H9 (cell line): Measurements from ENCODE around the gene HTR3D. TPM values are rescaled to one million over a fixed set of nuclear protein-coding genes. Genes with fewer than 3 reads are reported as not detected.

ENCODE experiments used
- DNase-seq: peaks from one replicate; pipeline ENCODE4 v3.0.0-alpha.2; 2017
- H2AFZ ChIP-seq: one replicate; pipeline ENCODE4 v1.6.1; 2013; ENCODE audit warnings: mild to moderate bottlenecking, low read length, control low read depth, moderate library complexity
- H2AK5ac ChIP-seq: 2 replicates; pipeline ENCODE4 v1.6.1; 2013; ENCODE audit warnings: low read length, control low read depth, mixed read lengths; ENCODE audit not compliant: insufficient read length
- H2BK120ac ChIP-seq: one replicate; pipeline ENCODE4 v1.6.1; 2013; ENCODE audit warnings: low read depth, mild to moderate bottlenecking, low read length, control low read depth, inconsistent platforms; ENCODE audit not compliant: poor library complexity, severe bottlenecking
- H2BK12ac ChIP-seq: 2 replicates; pipeline ENCODE4 v1.6.1; 2013; ENCODE audit warnings: low read length, control low read depth, mixed read lengths, low read depth; ENCODE audit not compliant: insufficient read length
- H2BK15ac ChIP-seq: 2 replicates; pipeline ENCODE4 v1.6.1; 2013; ENCODE audit warnings: low read depth, low read length, control low read depth
- H2BK20ac ChIP-seq: one replicate; pipeline ENCODE4 v1.6.1; 2013; ENCODE audit warnings: low read depth, mild to moderate bottlenecking, low read length, control low read depth, inconsistent platforms; ENCODE audit not compliant: poor library complexity, severe bottlenecking
- H2BK5ac ChIP-seq: 2 replicates; pipeline ENCODE4 v1.6.1; 2013; ENCODE audit warnings: low read length, control low read depth, mixed read lengths; ENCODE audit not compliant: insufficient read length
- H3K14ac ChIP-seq: 2 replicates; pipeline ENCODE4 v1.6.1; 2013; ENCODE audit warnings: low read length, control low read depth; ENCODE audit not compliant: insufficient read depth
- H3K18ac ChIP-seq: 2 replicates; pipeline ENCODE4 v1.6.1; 2013; ENCODE audit warnings: low read depth, mild to moderate bottlenecking, mixed read lengths, low read length, control low read depth; ENCODE audit not compliant: insufficient read length
- H3K23ac ChIP-seq: 2 replicates; pipeline ENCODE4 v1.6.1; 2013; ENCODE audit warnings: low read length, control low read depth, mixed read lengths, low read depth; ENCODE audit not compliant: insufficient read length
- H3K23me2 ChIP-seq: 2 replicates; pipeline ENCODE4 v1.6.1; 2013; ENCODE audit warnings: low read depth, mild to moderate bottlenecking, mixed read lengths, low read length, control low read depth; ENCODE audit not compliant: insufficient read length, poor library complexity, severe bottlenecking
- H3K27ac ChIP-seq: 2 replicates; pipeline ENCODE4 v1.5.1; 2013; ENCODE audit warnings: low read length, control low read depth, mixed read lengths, low read depth; ENCODE audit not compliant: insufficient read length
- H3K27me3 ChIP-seq: 2 replicates; pipeline ENCODE4 v1.6.1; 2013; ENCODE audit warnings: low read length, control low read depth, inconsistent platforms; ENCODE audit not compliant: insufficient read depth
- H3K4ac ChIP-seq: 2 replicates; pipeline ENCODE4 v1.6.1; 2013; ENCODE audit warnings: low read depth, mild to moderate bottlenecking, control low read depth, inconsistent platforms, low read length, moderate library complexity
- H3K4me1 ChIP-seq: 2 replicates; pipeline ENCODE4 v1.6.1; 2013; ENCODE audit warnings: low read length, control low read depth, inconsistent platforms; ENCODE audit not compliant: insufficient read depth
- H3K4me2 ChIP-seq: 2 replicates; pipeline ENCODE4 v1.6.1; 2013; ENCODE audit warnings: low read length, control low read depth, mixed read lengths; ENCODE audit not compliant: insufficient read length, insufficient read depth
- H3K56ac ChIP-seq: 2 replicates; pipeline ENCODE4 v1.6.1; 2013; ENCODE audit warnings: low read depth, mild to moderate bottlenecking, mixed read lengths, low read length, control low read depth; ENCODE audit not compliant: insufficient read length
- H3K79me1 ChIP-seq: 2 replicates; pipeline ENCODE4 v1.6.1; 2013; ENCODE audit warnings: low read depth, mild to moderate bottlenecking, moderate library complexity, low read length, control low read depth, inconsistent platforms; ENCODE audit not compliant: insufficient read depth, poor library complexity, severe bottlenecking
- H3K79me2 ChIP-seq: 2 replicates; pipeline ENCODE4 v1.6.1; 2013; ENCODE audit warnings: low read length, control low read depth, inconsistent platforms; ENCODE audit not compliant: insufficient read depth
- H3K9ac ChIP-seq: 2 replicates; pipeline ENCODE4 v1.6.1; 2013; ENCODE audit warnings: low read length, control low read depth, mixed read lengths; ENCODE audit not compliant: insufficient read length; ENCODE audit errors: extremely low read depth
- H3K9me3 ChIP-seq: one replicate; pipeline ENCODE4 v1.6.1; 2013; ENCODE audit warnings: low read depth, low read length, inconsistent platforms; ENCODE audit not compliant: control insufficient read depth
- H3T11ph ChIP-seq: one replicate; pipeline ENCODE4 v1.6.1; 2013; ENCODE audit warnings: mild to moderate bottlenecking, low read length, control low read depth, inconsistent platforms
- H4K20me1 ChIP-seq: one replicate; pipeline ENCODE4 v1.6.1; 2013; ENCODE audit not compliant: control insufficient read depth, insufficient read length, insufficient read depth
- H4K5ac ChIP-seq: 2 replicates; pipeline ENCODE4 v1.6.1; 2013; ENCODE audit warnings: low read depth, mild to moderate bottlenecking, mixed read lengths, low read length, control low read depth; ENCODE audit not compliant: insufficient read length
- H4K8ac ChIP-seq: replicated peaks from 2 replicates; pipeline ENCODE4 v1.6.1; 2013; ENCODE audit warnings: low read length, control low read depth, mixed read lengths, low read depth; ENCODE audit not compliant: insufficient read length
- H4K91ac ChIP-seq: 2 replicates; pipeline ENCODE4 v1.6.1; 2013; ENCODE audit warnings: low read depth, mild to moderate bottlenecking, moderate library complexity, mixed read lengths, low read length, control low read depth; ENCODE audit not compliant: insufficient read length
- H3K27ac Mint-ChIP-seq, 3 experiments: 2 replicates in 2 of 3; 3 replicates in 1 of 3; pipeline ENCODE4 v1.8.0; 2020 to 2021; ENCODE audit warnings: mixed read lengths in 3 of 3, mild to moderate bottlenecking in 1 of 3, moderate library complexity in 1 of 3
- H3K27me3 Mint-ChIP-seq: 2 replicates; pipeline ENCODE4 v1.8.0; 2021; ENCODE audit warnings: low read depth, mild to moderate bottlenecking, moderate library complexity, mixed read lengths
- H3K36me3 Mint-ChIP-seq, 3 experiments: 2 replicates in 2 of 3; 3 replicates in 1 of 3; pipeline ENCODE4 v1.8.0; 2020 to 2021; ENCODE audit warnings: low read depth in 3 of 3, mixed read lengths in 3 of 3; ENCODE audit not compliant: insufficient read depth in 1 of 3
- H3K4me1 Mint-ChIP-seq, 2 experiments: 2 replicates each; pipeline ENCODE4 v1.8.0; 2020; ENCODE audit warnings: mixed read lengths in 2 of 2
- H3K4me3 Mint-ChIP-seq, 2 experiments: 2 replicates in 1 of 2; 3 replicates in 1 of 2; pipeline ENCODE4 v1.8.0; 2020 to 2021; ENCODE audit warnings: mild to moderate bottlenecking in 2 of 2, mixed read lengths in 2 of 2, moderate library complexity in 1 of 2
- H3K9me3 Mint-ChIP-seq, 2 experiments: 2 replicates in 1 of 2; 3 replicates in 1 of 2; pipeline ENCODE4 v1.8.0; 2020; ENCODE audit warnings: mild to moderate bottlenecking in 2 of 2, mixed read lengths in 2 of 2, moderate library complexity in 1 of 2
- WGBS: extraction: QIAGEN DNeasy Blood & Tissue Kit; methylation state at CpG from one replicate; pipeline ENCODE4 v1.1.7; 2013; ENCODE audit warnings: missing lambda C conversion rate, low lambda C conversion rate, mixed read lengths; ENCODE audit not compliant: insufficient read length; ENCODE audit errors: extremely low coverage; 5-methylcytosine and 5-hydroxymethylcytosine counted together
- total RNA-seq: library from RNA; stranded (reverse); gene quantifications from 2 replicates; pipeline ENCODE4 v1.2.1, GENCODE V29; 2021
- TF ChIP-seq, protein P1 (sequence below): fragments of 200-600 bp; sonication (generic); conservative IDR thresholded peaks from 3 replicates; pipeline ENCODE4 v1.8.0; 2021; ENCODE audit warnings: antibody characterized with exemption, mild to moderate bottlenecking

The HTR3D gene
- total RNA-seq, 1 experiment from 2014 or later = not detected

DNA sequence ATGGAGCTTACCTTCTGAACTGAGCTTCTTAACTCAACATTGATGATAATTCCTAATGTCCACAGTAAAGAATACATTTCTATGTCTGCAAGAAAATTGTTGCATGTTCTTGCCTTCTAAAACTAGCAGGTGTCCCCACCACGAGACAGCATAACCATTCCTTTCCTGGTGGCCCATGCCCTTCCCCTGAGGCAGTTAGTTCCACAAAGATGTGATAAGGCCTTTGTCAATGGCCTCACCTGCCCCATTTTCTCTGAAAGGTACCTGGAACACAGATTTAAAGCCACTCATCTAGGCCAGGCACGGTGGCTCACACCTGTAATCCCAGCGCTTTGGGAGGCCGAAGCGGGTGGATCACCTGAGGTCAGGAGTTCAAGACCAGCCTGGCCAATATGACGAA is 44.4 kb downstream of the HTR3D start:
- H3K4ac ChIP-seq = no peak overlapping the region
- no peaks in the 10 kb centered on the region for H3K4me1 ChIP-seq
- Mint-ChIP-seq H3K4me3 (no peak overlapping the region), H3K36me3 (peaks cover 2 to 3% (median 2%) of the 10 kb centered on the region in 3 experiments; a peak in 3 of 7 replicates), H3K9me3 (peaks cover 3 to 4% of the 10 kb centered on the region in 2 experiments), H3K4me1 (peaks cover 5 to 7% of the 10 kb centered on the region in 2 experiments), H3K27ac (no peak overlapping the region), H3K27me3 (no peaks in the 10 kb centered on the region)
- H2BK15ac ChIP-seq = no peak overlapping the region
- H3K27me3 ChIP-seq = no peaks in the 10 kb centered on the region
- no peaks in the 10 kb centered on the region for H3K79me1 ChIP-seq
- H3K79me2 ChIP-seq = no peaks in the 10 kb centered on the region
- no peak for DNase-seq
- H3K9ac ChIP-seq = no peak overlapping the region
- no peak overlapping the region for H3K14ac ChIP-seq
- no peaks in the 10 kb centered on the region for H3K9me3 ChIP-seq
- no peak overlapping the region for H2BK12ac ChIP-seq
- H4K20me1 ChIP-seq = no peaks in the 10 kb centered on the region
- no peak overlapping the region for H3K18ac ChIP-seq
- no CpG with 5 or more reads among the region's 6 CpGs for WGBS
- H3T11ph ChIP-seq = no peak overlapping the region
- no peak overlapping the region for H3K27ac ChIP-seq
- no peak overlapping the region for H2BK120ac ChIP-seq
- H2BK20ac ChIP-seq = no peak overlapping the region
- H3K4me2 ChIP-seq = no peak overlapping the region
- H2BK5ac ChIP-seq = no peak overlapping the region
- no peak overlapping the region for H3K56ac ChIP-seq
- no peak overlapping the region for H3K23ac ChIP-seq
- no peak overlapping the region for H2AFZ ChIP-seq
- no peak overlapping the region for H4K8ac ChIP-seq
- no peak overlapping the region for H4K91ac ChIP-seq
- no peak overlapping the region for H4K5ac ChIP-seq
- H3K23me2 ChIP-seq = no peaks in the 10 kb centered on the region
- H2AK5ac ChIP-seq = no peak overlapping the region
- TF ChIP-seq, protein P1, sequence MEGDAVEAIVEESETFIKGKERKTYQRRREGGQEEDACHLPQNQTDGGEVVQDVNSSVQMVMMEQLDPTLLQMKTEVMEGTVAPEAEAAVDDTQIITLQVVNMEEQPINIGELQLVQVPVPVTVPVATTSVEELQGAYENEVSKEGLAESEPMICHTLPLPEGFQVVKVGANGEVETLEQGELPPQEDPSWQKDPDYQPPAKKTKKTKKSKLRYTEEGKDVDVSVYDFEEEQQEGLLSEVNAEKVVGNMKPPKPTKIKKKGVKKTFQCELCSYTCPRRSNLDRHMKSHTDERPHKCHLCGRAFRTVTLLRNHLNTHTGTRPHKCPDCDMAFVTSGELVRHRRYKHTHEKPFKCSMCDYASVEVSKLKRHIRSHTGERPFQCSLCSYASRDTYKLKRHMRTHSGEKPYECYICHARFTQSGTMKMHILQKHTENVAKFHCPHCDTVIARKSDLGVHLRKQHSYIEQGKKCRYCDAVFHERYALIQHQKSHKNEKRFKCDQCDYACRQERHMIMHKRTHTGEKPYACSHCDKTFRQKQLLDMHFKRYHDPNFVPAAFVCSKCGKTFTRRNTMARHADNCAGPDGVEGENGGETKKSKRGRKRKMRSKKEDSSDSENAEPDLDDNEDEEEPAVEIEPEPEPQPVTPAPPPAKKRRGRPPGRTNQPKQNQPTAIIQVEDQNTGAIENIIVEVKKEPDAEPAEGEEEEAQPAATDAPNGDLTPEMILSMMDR = no peak
